ENCODE measurements around the gene TREM1. TPM values are rescaled to one million over a fixed set of nuclear protein-coding genes. Genes with fewer than 3 reads are reported as not detected.

TREM1 gene
- polyA plus RNA-seq, 1 experiment: 0.20 TPM

GRCh38 chr6:41275489-41275888, 11.0 kb downstream of the TREM1 start:
- ChIA-PET CTCF (no interaction called here), POLR2A (no interaction called here)
- Histone ChIP-seq H3K4me3 (ENCODE audit: low read depth, low read length) (no peak overlapping the region), H3K27me3 (ENCODE audit: control insufficient read depth, insufficient read depth, low read length) (peaks cover 2% of the 10 kb centered on the region; the same call in 1 of the 2 replicates), H3K36me3 (ENCODE audit: control insufficient read depth, insufficient read depth, low read length) (no peaks in the 10 kb centered on the region)
- TF ChIP-seq, protein P1, sequence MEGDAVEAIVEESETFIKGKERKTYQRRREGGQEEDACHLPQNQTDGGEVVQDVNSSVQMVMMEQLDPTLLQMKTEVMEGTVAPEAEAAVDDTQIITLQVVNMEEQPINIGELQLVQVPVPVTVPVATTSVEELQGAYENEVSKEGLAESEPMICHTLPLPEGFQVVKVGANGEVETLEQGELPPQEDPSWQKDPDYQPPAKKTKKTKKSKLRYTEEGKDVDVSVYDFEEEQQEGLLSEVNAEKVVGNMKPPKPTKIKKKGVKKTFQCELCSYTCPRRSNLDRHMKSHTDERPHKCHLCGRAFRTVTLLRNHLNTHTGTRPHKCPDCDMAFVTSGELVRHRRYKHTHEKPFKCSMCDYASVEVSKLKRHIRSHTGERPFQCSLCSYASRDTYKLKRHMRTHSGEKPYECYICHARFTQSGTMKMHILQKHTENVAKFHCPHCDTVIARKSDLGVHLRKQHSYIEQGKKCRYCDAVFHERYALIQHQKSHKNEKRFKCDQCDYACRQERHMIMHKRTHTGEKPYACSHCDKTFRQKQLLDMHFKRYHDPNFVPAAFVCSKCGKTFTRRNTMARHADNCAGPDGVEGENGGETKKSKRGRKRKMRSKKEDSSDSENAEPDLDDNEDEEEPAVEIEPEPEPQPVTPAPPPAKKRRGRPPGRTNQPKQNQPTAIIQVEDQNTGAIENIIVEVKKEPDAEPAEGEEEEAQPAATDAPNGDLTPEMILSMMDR (IDR thresholded peaks at IDR 0.05; ENCODE audit: insufficient read depth, low read depth, low read length): no peak
- no peak for DNase-seq (ENCODE audit: low read depth)

DNA sequence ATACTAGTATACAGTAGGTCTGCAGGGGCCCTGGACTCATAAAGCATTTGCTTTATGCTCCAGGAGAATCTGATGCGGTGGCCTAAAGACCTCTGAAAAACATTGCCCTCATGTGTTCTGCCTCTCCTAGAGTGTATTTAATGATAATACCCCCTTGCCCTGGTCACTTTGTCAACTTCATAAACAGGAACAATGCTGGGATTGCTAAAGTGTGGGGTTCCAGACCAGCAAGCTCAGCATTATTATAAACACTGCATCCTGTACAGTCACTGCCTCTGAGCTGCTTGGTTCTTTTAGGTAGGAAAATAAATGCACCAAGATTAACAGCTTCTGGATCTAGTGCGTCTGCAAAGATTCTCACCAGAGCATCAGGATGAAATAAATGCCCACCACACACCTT, 12.2 kb downstream of the TREM1 start:
- H3K27me3 ChIP-seq (ENCODE audit: control insufficient read depth, insufficient read depth, low read length): peaks cover 2% of the 10 kb centered on the region; the same call in 1 of the 2 replicates
- no peak for DNase-seq (ENCODE audit: low read depth)
- no peaks in the 10 kb centered on the region for H3K36me3 ChIP-seq (ENCODE audit: control insufficient read depth, insufficient read depth, low read length)
- TF ChIP-seq, protein P1 (IDR thresholded peaks at IDR 0.05; ENCODE audit: insufficient read depth, low read depth, low read length): no peak
- ChIA-PET POLR2A (no interaction called here), CTCF (interaction anchor here (0.7 to 1.1 kb wide), 3 partner anchors 12 to 44 kb away, joined by 3 to 6 read pairs (median 3); partner anchors contain the start of gene TREM1)
- no peak overlapping the region for H3K4me3 ChIP-seq (ENCODE audit: low read depth, low read length)

DNA sequence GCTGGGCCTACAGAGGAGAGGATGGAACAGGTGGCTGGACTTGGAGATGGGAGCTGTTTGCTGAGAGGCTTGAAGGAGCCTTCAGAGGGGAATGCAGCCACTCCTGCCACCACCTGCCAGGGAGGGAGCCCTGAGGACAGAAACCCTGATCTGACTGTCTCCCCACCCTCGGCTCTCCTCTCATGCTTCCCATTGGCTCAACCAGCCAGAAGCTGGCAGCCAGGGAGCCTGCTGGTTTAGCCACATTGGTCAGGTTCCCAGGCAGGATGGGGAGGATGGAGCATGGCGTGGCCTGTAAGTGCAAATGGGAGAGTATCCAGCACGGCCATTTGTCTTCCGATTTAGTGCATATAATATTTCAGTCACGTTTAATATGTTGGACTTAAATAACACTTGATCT, 12.8 kb downstream of the TREM1 start:
- ChIA-PET POLR2A (no interaction called here), CTCF (interaction anchor here (0.7 to 1.0 kb wide), 2 partner anchors 13 to 45 kb away, joined by 3 read pairs; partner anchors contain the start of gene TREM1)
- no peak overlapping the region for H3K4me3 ChIP-seq (ENCODE audit: low read depth, low read length)
- TF ChIP-seq, protein P1 (IDR thresholded peaks at IDR 0.05; ENCODE audit: insufficient read depth, low read depth, low read length): no peak
- no peaks in the 10 kb centered on the region for H3K36me3 ChIP-seq (ENCODE audit: control insufficient read depth, insufficient read depth, low read length)
- DNase-seq (ENCODE audit: low read depth): no peak
- peaks cover 2% of the 10 kb centered on the region; the same call in 1 of the 2 replicates for H3K27me3 ChIP-seq (ENCODE audit: control insufficient read depth, insufficient read depth, low read length)

DNA sequence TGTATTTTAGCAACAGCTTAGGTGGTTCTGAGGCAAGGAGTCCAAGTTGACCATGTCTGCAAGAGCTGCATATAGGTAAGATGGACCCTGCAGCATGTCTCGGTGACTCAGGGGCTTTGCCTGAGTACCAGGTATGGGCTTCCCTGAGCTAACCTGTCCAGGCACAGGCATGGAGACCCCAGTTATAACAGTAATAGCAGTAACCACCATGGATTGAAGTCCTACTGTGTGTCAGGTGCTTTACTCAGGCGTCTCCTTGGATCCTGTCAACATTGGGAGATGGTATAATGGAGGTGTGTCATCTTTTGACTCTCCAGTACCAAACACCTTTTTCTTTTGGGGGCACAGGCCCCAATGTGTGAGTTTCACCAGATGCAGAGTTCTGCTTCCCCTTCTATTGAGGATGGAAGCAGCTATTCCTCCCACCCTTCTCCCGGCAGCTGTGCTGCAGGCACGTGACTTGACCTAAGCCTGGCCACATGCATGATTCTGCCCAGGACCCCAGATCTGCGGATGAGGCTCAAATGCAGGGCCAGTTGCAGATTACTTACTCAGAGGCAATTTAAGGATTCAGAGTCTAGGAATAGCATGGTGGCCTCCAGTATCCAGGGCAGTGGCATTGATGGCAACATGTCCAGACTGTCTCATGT, 13.8 kb downstream of the TREM1 start:
- CTCF ChIA-PET: no interaction called here
- TF ChIP-seq, protein P1 (IDR thresholded peaks at IDR 0.05; ENCODE audit: insufficient read depth, low read depth, low read length): no peak
- POLR2A ChIA-PET: no interaction called here
- Histone ChIP-seq H3K27me3 (ENCODE audit: control insufficient read depth, insufficient read depth, low read length) (peaks cover 2% of the 10 kb centered on the region; the same call in 1 of the 2 replicates), H3K4me3 (ENCODE audit: low read depth, low read length) (no peak overlapping the region), H3K36me3 (ENCODE audit: control insufficient read depth, insufficient read depth, low read length) (no peaks in the 10 kb centered on the region)
- no peak for DNase-seq (ENCODE audit: low read depth)

DNA sequence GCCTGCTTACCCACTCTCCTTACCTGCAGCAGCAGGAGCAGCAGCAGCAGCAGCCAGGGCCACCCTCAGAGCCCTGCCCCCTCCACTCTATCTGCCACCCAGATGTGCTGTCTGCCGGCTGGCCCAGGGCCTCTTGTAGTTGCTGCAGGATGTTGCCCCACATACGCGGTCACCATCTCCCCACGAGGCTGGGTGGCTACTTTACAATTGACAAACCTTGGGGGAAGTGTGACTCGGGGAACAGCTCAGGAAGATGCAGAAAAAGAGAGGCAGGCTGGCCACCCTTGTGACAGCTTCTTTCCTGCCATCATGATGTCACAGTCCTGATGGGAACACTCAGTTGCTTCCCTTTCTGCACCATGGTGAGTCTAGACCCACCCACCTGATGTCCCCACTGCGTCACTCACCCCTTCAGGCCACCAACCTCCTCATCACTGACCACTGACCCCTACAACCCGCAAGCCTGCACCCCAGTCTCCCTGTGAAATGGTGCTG, 14.5 kb downstream of the TREM1 start:
- CTCF ChIA-PET: no interaction called here

More for the DNA sequence above, 14.5 kb downstream of the TREM1 start:
- no peak for DNase-seq (ENCODE audit: low read depth)
- Histone ChIP-seq H3K36me3 (ENCODE audit: control insufficient read depth, insufficient read depth, low read length) (no peaks in the 10 kb centered on the region), H3K4me3 (ENCODE audit: low read depth, low read length) (no peak overlapping the region), H3K27me3 (ENCODE audit: control insufficient read depth, insufficient read depth, low read length) (peaks cover 2% of the 10 kb centered on the region; the same call in 1 of the 2 replicates)
- POLR2A ChIA-PET: no interaction called here
- TF ChIP-seq, protein P1 (IDR thresholded peaks at IDR 0.05; ENCODE audit: insufficient read depth, low read depth, low read length): no peak
